HL-60 (cell line): ENCODE data around the gene CCDC69.

Source experiments
- DNase-seq, 2 experiments: peaks; one replicate each; pipeline ENCODE4 v3.0.0-alpha.2; 2010 to 2020; ENCODE audit warnings: low read depth in 1 of 2, low spot score in 1 of 2
- H3K27ac ChIP-seq: fragments of 250-450 bp; sonication (Bioruptor Pico); replicated peaks from 2 replicates; pipeline ENCODE4 v1.5.1; 2020; ENCODE audit warnings: mild to moderate bottlenecking, moderate library complexity
- H3K27me3 ChIP-seq: fragments of 250-450 bp; sonication (Bioruptor Pico); 2 replicates; pipeline ENCODE4 v1.5.1; 2021; ENCODE audit warnings: mild to moderate bottlenecking, moderate library complexity; ENCODE audit not compliant: insufficient read depth, poor library complexity, severe bottlenecking
- H3K4me3 ChIP-seq: replicated peaks from 2 replicates; pipeline ENCODE4 v1.5.1; 2011; ENCODE audit warnings: mild to moderate bottlenecking, control low read depth, low read length; ENCODE audit not compliant: insufficient read depth
- CTCF ChIP-seq: IDR thresholded peaks from one replicate; pipeline ENCODE4 v1.5.1; 2011; ENCODE audit warnings: low read length, control low read depth, inconsistent platforms; ENCODE audit not compliant: insufficient read depth
- GABPA ChIP-seq: IDR thresholded peaks from 2 replicates; pipeline ENCODE4 v1.6.1; 2012; ENCODE audit warnings: low read depth
- POLR2AphosphoS5 ChIP-seq: IDR thresholded peaks from 2 replicates; pipeline ENCODE4 v1.6.1; 2012; ENCODE audit warnings: low read depth
- REST ChIP-seq: IDR thresholded peaks from 2 replicates; pipeline ENCODE4 v1.6.1; 2012; ENCODE audit warnings: low read depth; ENCODE audit not compliant: insufficient replicate concordance
- SPI1 ChIP-seq: IDR thresholded peaks from 2 replicates; pipeline ENCODE4 v1.6.1; 2012; ENCODE audit warnings: low read depth, mild to moderate bottlenecking, borderline replicate concordance

CCDC69 gene

GRCh38 chr5:151139015-151139414, 84.9 kb downstream of the CCDC69 start:
- Histone ChIP-seq H3K27me3 (no peaks in the 10 kb centered on the region), H3K4me3 (no peak overlapping the region), H3K27ac (no peak overlapping the region)
- no peak for TF ChIP-seq CTCF
- no peak for TF ChIP-seq SPI1
- no peak for TF ChIP-seq GABPA
- TF ChIP-seq POLR2AphosphoS5, result no peak
- TF ChIP-seq REST, result no peak
- no peak for DNase-seq

GRCh38 chr5:151138114-151138513, 85.8 kb downstream of the CCDC69 start:
- no peak overlapping the region for H3K27ac ChIP-seq
- TF ChIP-seq REST, result no peak
- no peak for TF ChIP-seq CTCF
- no peak for TF ChIP-seq GABPA
- no peak for TF ChIP-seq POLR2AphosphoS5
- no peak for TF ChIP-seq SPI1
- H3K27me3 ChIP-seq, result no peaks in the 10 kb centered on the region
- H3K4me3 ChIP-seq, result no peak overlapping the region
- DNase-seq, result no peak

- Histone ChIP-seq H3K27ac (no peak overlapping the region), H3K4me3 (no peak overlapping the region), H3K27me3 (no peaks in the 10 kb centered on the region)
- no peak for DNase-seq
- no peak for TF ChIP-seq POLR2AphosphoS5
- no peak for TF ChIP-seq GABPA
- no peak for TF ChIP-seq CTCF
- TF ChIP-seq REST, result no peak
- TF ChIP-seq SPI1, result no peak
Measured at GRCh38 chr5:151137067-151137825, 86.6 kb downstream of the CCDC69 start.
